Epithelial cell of esophagus (primary cell): ENCODE results near the gene ATRX.

Experiments
- DNase-seq: peaks from one replicate; pipeline ENCODE4 v3.0.0; 2010; ENCODE audit warnings: low read depth
- H3K4me3 ChIP-seq: 2 replicates; pipeline ENCODE4 v1.5.1; 2011; ENCODE audit warnings: mild to moderate bottlenecking, low read length, control low read depth
- CTCF ChIP-seq: IDR thresholded peaks from 2 replicates; pipeline ENCODE4 v1.5.1; 2011; ENCODE audit warnings: low read depth, mild to moderate bottlenecking, low read length, control low read depth, inconsistent platforms; ENCODE audit not compliant: insufficient read depth; ENCODE audit errors: missing control alignments

Gene ATRX

GRCh38 chrX:77658886-77659285, 127.1 kb downstream of the ATRX start:
- DNase-seq: no peak
- no peak overlapping the region for H3K4me3 ChIP-seq
- no peak for TF ChIP-seq CTCF

GRCh38 chrX:77652095-77652494, 133.9 kb downstream of the ATRX start:
- H3K4me3 ChIP-seq: no peak overlapping the region
- TF ChIP-seq CTCF: no peak
- no peak for DNase-seq

- no peak overlapping the region for H3K4me3 ChIP-seq
- DNase-seq: no peak
- TF ChIP-seq CTCF: no peak
Observed at GRCh38 chrX:77640702-77641101, 145.3 kb downstream of the ATRX start.

- DNase-seq: no peak
- no peak for TF ChIP-seq CTCF
- H3K4me3 ChIP-seq: no peak overlapping the region
Observed at GRCh38 chrX:77639820-77640219, 146.2 kb downstream of the ATRX start.

- DNase-seq: no peak
- no peak for TF ChIP-seq CTCF
- H3K4me3 ChIP-seq: no peak overlapping the region
Observed at GRCh38 chrX:77638397-77638796, 147.6 kb downstream of the ATRX start.

GRCh38 chrX:77635373-77635772, 150.6 kb downstream of the ATRX start:
- no peak overlapping the region for H3K4me3 ChIP-seq
- no peak for DNase-seq
- TF ChIP-seq CTCF: no peak

- DNase-seq: no peak
- H3K4me3 ChIP-seq: no peak overlapping the region
- TF ChIP-seq CTCF: no peak
Observed at GRCh38 chrX:77628294-77629025, 157.6 kb downstream of the ATRX start.
